ENCODE results near the gene RBFOX2.
A peak's percentile ranks its signal among the peaks of the same experiment; 100 is the strongest.

The RBFOX2 gene

DNA sequence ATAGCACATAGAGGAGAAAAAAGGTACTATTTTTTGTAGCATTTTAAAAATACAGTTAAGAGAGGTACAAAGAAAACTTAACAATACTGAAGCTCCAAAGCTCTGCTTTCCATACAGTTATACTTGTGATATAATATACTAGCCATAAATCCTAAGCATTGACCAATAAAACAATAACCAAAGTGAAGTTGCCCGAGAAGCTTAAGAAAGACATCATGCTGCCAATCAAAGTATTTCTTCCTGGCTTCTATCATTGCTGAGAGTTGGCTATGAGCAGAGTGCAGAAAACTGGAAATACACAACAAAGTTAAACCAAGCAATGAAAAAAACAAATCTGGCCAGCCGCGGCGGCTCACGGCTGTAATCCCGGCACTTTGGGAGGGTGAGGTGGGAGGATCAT is 84.2 kb downstream of the RBFOX2 start:
- TF ChIP-seq, protein P1, sequence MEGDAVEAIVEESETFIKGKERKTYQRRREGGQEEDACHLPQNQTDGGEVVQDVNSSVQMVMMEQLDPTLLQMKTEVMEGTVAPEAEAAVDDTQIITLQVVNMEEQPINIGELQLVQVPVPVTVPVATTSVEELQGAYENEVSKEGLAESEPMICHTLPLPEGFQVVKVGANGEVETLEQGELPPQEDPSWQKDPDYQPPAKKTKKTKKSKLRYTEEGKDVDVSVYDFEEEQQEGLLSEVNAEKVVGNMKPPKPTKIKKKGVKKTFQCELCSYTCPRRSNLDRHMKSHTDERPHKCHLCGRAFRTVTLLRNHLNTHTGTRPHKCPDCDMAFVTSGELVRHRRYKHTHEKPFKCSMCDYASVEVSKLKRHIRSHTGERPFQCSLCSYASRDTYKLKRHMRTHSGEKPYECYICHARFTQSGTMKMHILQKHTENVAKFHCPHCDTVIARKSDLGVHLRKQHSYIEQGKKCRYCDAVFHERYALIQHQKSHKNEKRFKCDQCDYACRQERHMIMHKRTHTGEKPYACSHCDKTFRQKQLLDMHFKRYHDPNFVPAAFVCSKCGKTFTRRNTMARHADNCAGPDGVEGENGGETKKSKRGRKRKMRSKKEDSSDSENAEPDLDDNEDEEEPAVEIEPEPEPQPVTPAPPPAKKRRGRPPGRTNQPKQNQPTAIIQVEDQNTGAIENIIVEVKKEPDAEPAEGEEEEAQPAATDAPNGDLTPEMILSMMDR (conservative IDR thresholded peaks at IDR 0.05; ENCODE audit: low read depth, low read length), result no peak
- H3K4me3 ChIP-seq (ENCODE audit: low read length), result no peak overlapping the region
- DNase-seq (ENCODE audit: low read depth), result no peak

DNA sequence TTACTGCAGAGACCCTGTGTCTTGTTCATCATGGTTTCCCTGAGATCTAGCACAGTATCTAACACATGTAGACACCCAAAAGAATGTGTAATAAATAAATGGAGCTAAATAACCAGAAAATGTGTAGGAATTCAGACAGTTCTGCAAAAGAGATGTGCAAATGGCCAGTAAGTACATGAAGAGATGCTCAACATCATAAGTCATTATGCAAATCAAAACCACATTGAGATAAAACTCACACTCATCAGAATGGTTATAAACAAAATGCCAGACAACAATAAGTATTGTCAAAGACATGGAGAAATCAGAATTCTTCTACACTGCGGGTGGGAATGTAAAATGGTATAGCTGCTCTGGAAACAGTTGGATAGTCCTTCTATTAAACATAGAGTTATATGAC is 88.5 kb downstream of the RBFOX2 start:
- TF ChIP-seq, protein P1 (conservative IDR thresholded peaks at IDR 0.05; ENCODE audit: low read depth, low read length), result no peak
- no peak overlapping the region for H3K4me3 ChIP-seq (ENCODE audit: low read length)
- DNase-seq (ENCODE audit: low read depth), result no peak

DNA sequence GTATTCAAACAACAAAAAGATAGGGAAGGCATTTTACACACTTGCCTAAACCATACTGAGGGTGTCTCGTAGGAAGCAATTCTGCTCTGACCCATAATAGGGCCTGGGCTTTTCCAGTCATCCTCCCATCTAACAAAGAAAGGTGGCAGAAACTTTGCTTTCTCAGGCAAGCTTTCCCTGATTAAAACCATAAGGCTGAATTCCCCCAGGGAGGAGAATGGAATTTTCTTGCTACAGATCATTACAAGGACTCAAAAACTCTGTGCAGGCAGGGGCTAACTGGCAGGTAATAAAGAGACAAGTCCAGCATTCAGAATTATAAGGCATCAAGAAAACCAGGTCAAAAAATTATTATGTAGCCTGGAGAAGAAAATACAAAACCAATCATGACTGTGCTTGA is 90.4 kb downstream of the RBFOX2 start:
- DNase-seq (ENCODE audit: low read depth), result no peak
- TF ChIP-seq, protein P1 (conservative IDR thresholded peaks at IDR 0.05; ENCODE audit: low read depth, low read length), result no peak

DNA sequence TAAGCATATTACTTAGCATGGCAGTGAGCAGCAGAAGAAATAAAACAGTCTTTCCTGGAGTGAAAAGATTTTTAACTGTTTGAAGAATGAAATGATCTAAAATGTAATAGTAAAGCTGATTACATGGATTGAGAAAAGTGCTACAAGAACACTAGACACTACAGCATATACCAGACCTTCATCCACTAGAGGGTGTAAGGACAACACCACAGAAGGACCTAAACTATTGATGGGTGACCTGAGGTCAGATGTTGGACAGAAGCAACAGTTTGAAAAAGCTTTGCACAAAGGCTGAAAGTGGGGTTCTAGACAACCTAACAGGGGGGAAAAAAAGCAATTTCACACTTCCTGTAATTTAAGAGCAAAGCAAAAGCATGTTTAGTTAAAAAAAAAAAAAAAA is 97.7 kb downstream of the RBFOX2 start:
- no peak overlapping the region for H3K4me3 ChIP-seq (ENCODE audit: low read length)
- TF ChIP-seq, protein P1 (conservative IDR thresholded peaks at IDR 0.05; ENCODE audit: low read depth, low read length), result peak; percentile 72
- DNase-seq (ENCODE audit: low read depth), result no peak

More for the DNA sequence above, 90.4 kb downstream of the RBFOX2 start:
- no peak overlapping the region for H3K4me3 ChIP-seq (ENCODE audit: low read length)

DNA sequence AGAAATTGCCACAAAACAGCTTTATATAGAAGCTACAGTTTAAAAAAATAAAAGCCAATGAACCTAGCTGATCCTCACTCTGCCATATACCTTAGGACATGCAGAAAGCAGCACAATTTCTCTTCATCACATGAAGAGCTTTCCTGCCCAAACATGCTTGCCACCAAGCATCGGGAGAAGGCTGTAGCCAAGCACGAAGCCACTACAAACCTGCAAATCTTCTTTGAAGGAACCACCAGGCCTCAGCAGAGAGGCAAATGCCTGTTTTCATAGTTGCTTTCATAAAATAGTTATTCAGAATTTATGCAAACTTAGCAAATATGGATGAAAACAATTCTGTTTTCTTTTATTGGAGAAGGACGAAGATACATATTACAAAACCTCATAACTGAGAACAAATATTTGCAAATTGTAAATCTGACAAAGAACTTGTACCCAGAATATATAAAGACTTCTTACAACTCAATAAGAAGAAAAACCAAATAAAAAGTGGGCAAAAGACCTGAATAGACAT is 100.3 kb downstream of the RBFOX2 start:
- H3K4me3 ChIP-seq (ENCODE audit: low read length), result no peak overlapping the region
- DNase-seq (ENCODE audit: low read depth), result no peak
- TF ChIP-seq, protein P1 (conservative IDR thresholded peaks at IDR 0.05; ENCODE audit: low read depth, low read length), result no peak

DNA sequence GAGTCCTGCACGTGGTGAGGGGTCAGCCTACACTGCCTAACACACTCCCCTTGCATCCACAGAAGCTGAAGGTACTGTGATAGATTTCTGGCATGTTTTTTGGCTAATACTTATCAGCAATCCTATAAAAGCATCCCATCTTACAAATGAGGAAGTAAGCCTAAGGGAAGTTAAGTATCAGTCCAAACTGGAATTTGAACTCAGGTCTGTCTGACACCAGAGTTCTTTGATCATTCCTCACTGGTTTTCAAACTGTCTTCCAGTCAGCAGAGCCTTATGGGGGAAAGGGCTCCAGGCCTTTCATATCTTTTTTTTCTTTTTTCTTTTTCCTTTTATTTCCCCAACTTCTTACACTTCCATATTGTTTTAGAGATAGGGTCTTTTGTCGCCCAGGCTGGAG is 105.6 kb downstream of the RBFOX2 start:
- H3K4me3 ChIP-seq (ENCODE audit: low read length), result no peak overlapping the region
- no peak for DNase-seq (ENCODE audit: low read depth)
- TF ChIP-seq, protein P1 (conservative IDR thresholded peaks at IDR 0.05; ENCODE audit: low read depth, low read length), result no peak

DNA sequence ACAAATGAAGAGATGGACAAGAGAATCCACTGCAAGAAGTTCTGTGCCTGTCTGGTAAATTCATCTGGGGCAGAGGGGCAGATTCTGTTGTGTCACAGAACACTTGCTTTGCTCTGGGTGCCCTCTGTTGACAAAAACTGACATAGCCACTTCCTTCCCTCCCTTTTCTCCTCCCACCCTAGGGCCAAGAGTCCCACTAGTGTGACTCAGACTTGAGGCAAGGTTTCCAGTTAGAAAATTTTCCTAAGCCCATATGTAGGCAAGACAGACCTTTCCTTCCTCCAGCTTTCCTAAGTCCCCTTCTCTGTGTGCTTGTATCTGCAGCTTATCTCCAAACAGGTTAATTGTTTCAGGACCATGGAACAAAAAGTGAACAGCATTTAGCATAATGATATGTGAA is 106.8 kb downstream of the RBFOX2 start:
- H3K4me3 ChIP-seq (ENCODE audit: low read length), result no peak overlapping the region
- peak; percentile 46 for DNase-seq (ENCODE audit: low read depth)
- TF ChIP-seq, protein P1 (conservative IDR thresholded peaks at IDR 0.05; ENCODE audit: low read depth, low read length), result peak; percentile 74

Measured in retinal pigment epithelial cell (primary cell).